HL-60 (cell line): Measurements from ENCODE around the gene TMPRSS6.

ENCODE experiments used
- DNase-seq, 2 experiments: peaks; one replicate each; pipeline ENCODE4 v3.0.0-alpha.2; 2010 to 2020; ENCODE audit warnings: low read depth in 1 of 2, low spot score in 1 of 2
- H3K27ac ChIP-seq: fragments of 250-450 bp; sonication (Bioruptor Pico); replicated peaks from 2 replicates; pipeline ENCODE4 v1.5.1; 2020; ENCODE audit warnings: mild to moderate bottlenecking, moderate library complexity
- H3K27me3 ChIP-seq: fragments of 250-450 bp; sonication (Bioruptor Pico); 2 replicates; pipeline ENCODE4 v1.5.1; 2021; ENCODE audit warnings: mild to moderate bottlenecking, moderate library complexity; ENCODE audit not compliant: insufficient read depth, poor library complexity, severe bottlenecking
- H3K4me3 ChIP-seq: replicated peaks from 2 replicates; pipeline ENCODE4 v1.5.1; 2011; ENCODE audit warnings: mild to moderate bottlenecking, control low read depth, low read length; ENCODE audit not compliant: insufficient read depth
- CTCF ChIP-seq: IDR thresholded peaks from one replicate; pipeline ENCODE4 v1.5.1; 2011; ENCODE audit warnings: low read length, control low read depth, inconsistent platforms; ENCODE audit not compliant: insufficient read depth
- GABPA ChIP-seq: IDR thresholded peaks from 2 replicates; pipeline ENCODE4 v1.6.1; 2012; ENCODE audit warnings: low read depth
- POLR2AphosphoS5 ChIP-seq: IDR thresholded peaks from 2 replicates; pipeline ENCODE4 v1.6.1; 2012; ENCODE audit warnings: low read depth
- SPI1 ChIP-seq: IDR thresholded peaks from 2 replicates; pipeline ENCODE4 v1.6.1; 2012; ENCODE audit warnings: low read depth, mild to moderate bottlenecking, borderline replicate concordance
- TF ChIP-seq, protein P1 (sequence below): IDR thresholded peaks from 2 replicates; pipeline ENCODE4 v1.6.1; 2012; ENCODE audit warnings: low read depth; ENCODE audit not compliant: insufficient replicate concordance

Gene TMPRSS6

GRCh38 chr22:37057796-37058510, 51.6 kb downstream of the TMPRSS6 start:
- H3K4me3 ChIP-seq = no peak overlapping the region
- TF ChIP-seq SPI1 (no peak), GABPA (no peak), CTCF (no peak), POLR2AphosphoS5 (no peak)
- TF ChIP-seq, protein P1, sequence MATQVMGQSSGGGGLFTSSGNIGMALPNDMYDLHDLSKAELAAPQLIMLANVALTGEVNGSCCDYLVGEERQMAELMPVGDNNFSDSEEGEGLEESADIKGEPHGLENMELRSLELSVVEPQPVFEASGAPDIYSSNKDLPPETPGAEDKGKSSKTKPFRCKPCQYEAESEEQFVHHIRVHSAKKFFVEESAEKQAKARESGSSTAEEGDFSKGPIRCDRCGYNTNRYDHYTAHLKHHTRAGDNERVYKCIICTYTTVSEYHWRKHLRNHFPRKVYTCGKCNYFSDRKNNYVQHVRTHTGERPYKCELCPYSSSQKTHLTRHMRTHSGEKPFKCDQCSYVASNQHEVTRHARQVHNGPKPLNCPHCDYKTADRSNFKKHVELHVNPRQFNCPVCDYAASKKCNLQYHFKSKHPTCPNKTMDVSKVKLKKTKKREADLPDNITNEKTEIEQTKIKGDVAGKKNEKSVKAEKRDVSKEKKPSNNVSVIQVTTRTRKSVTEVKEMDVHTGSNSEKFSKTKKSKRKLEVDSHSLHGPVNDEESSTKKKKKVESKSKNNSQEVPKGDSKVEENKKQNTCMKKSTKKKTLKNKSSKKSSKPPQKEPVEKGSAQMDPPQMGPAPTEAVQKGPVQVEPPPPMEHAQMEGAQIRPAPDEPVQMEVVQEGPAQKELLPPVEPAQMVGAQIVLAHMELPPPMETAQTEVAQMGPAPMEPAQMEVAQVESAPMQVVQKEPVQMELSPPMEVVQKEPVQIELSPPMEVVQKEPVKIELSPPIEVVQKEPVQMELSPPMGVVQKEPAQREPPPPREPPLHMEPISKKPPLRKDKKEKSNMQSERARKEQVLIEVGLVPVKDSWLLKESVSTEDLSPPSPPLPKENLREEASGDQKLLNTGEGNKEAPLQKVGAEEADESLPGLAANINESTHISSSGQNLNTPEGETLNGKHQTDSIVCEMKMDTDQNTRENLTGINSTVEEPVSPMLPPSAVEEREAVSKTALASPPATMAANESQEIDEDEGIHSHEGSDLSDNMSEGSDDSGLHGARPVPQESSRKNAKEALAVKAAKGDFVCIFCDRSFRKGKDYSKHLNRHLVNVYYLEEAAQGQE = no peak
- H3K27me3 ChIP-seq = peaks cover 18% of the 10 kb centered on the region
- DNase-seq = no peak
- H3K27ac ChIP-seq = no peak overlapping the region

DNA sequence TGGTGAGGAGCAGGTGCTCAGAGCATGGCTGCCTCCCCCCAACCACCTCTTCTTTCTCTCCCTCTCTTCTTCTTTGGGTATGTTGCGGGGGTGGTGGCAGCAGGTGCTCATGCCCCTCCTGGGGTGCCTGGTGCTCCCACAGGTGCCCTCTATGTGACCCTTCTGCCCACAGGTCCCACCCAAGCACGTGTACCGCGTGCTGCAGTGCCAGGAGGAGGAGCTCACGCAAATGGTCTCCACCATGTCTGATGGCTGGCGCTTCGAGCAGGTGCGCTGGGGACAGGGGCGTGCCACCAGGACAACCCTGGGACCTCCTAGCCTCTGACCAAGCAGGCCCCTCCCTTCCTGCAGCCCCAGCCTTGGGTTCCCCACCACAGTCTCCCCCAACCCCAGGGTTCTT, 52.3 kb downstream of the TMPRSS6 start:
- Histone ChIP-seq H3K27me3 (peaks cover 17% of the 10 kb centered on the region), H3K4me3 (no peak overlapping the region), H3K27ac (no peak overlapping the region)
- DNase-seq = no peak
- TF ChIP-seq POLR2AphosphoS5 (no peak), CTCF (no peak), SPI1 (no peak), GABPA (no peak)
- TF ChIP-seq, protein P1 = no peak

- Histone ChIP-seq H3K27me3 (peaks cover 16% of the 10 kb centered on the region), H3K27ac (no peak overlapping the region), H3K4me3 (no peak overlapping the region)
- TF ChIP-seq GABPA (no peak), SPI1 (no peak), POLR2AphosphoS5 (no peak), CTCF (no peak)
- TF ChIP-seq, protein P1 = no peak
- no peak for DNase-seq
Measured at GRCh38 chr22:37056246-37056645, 53.3 kb downstream of the TMPRSS6 start.
